WTC11 (cell line): ENCODE measurements around the gene SMIM5. TPM values are rescaled to one million over a fixed set of nuclear protein-coding genes. Genes with fewer than 3 reads are reported as not detected.
A peak's percentile ranks its signal among the peaks of the same experiment; 100 is the strongest.

ENCODE experiments used
- ATAC-seq: fragments of 200-7000 bp; cut with Tn5 transposase; 2 replicates; pipeline ENCODE4 v1.10.0; 2021; ENCODE audit warnings: mild to moderate bottlenecking, moderate library complexity
- CTCF ChIA-PET: fragments of 300-600 bp; sonication (Branson Sonifier 250); formaldehyde crosslinking; loops from one replicate; lab custom pipeline; 2021; ENCODE audit warnings: antibody characterized with exemption; lab: Charles Lee
- POLR2A ChIA-PET: fragments of 350-600 bp; sonication (Branson Sonifier 250); formaldehyde crosslinking; loops from one replicate; lab custom pipeline; 2021; ENCODE audit warnings: antibody characterized with exemption; lab: Charles Lee
- DNase-seq: peaks from one replicate; pipeline ENCODE4 v3.0.0; 2021; ENCODE audit warnings: low spot score
- H3K27ac Mint-ChIP-seq: 2 replicates; pipeline ENCODE4 v1.8.0; 2021; ENCODE audit warnings: mixed read lengths
- H3K27me3 Mint-ChIP-seq: 2 replicates; pipeline ENCODE4 v1.8.0; 2021; ENCODE audit warnings: low read depth, mild to moderate bottlenecking, moderate library complexity, mixed read lengths
- H3K36me3 Mint-ChIP-seq: 2 replicates; pipeline ENCODE4 v1.8.0; 2021; ENCODE audit warnings: mixed read lengths
- H3K4me1 Mint-ChIP-seq: 2 replicates; pipeline ENCODE4 v1.8.0; 2022; ENCODE audit warnings: mixed read lengths
- H3K4me3 Mint-ChIP-seq: 2 replicates; pipeline ENCODE4 v1.8.0; 2021; ENCODE audit warnings: mild to moderate bottlenecking, moderate library complexity, mixed read lengths
- H3K9me3 Mint-ChIP-seq: 2 replicates; pipeline ENCODE4 v1.8.0; 2021; ENCODE audit warnings: mixed read lengths
- AR ChIP-seq: fragments of 250-450 bp; sonication (Bioruptor Pico); IDR thresholded peaks from 2 replicates; pipeline ENCODE4 v1.9.0; 2021; ENCODE audit warnings: mild to moderate bottlenecking
- CTCF ChIP-seq: fragments of 200-600 bp; IDR thresholded peaks from 2 replicates; pipeline ENCODE4 v1.8.0; 2022; ENCODE audit warnings: antibody characterized with exemption
- ESRRA ChIP-seq: sonication (generic); formaldehyde crosslinking; IDR thresholded peaks from 2 replicates; pipeline ENCODE4 v1.8.1; 2022; ENCODE audit warnings: mild to moderate bottlenecking, missing genetic modification reagents, borderline replicate concordance
- FOXK1 ChIP-seq: sonication (generic); formaldehyde crosslinking; IDR thresholded peaks from 2 replicates; pipeline ENCODE4 v1.8.0; 2022; ENCODE audit warnings: mild to moderate bottlenecking, moderate library complexity, missing genetic modification reagents
- FOXP1 ChIP-seq: sonication (generic); formaldehyde crosslinking; IDR thresholded peaks from 2 replicates; pipeline ENCODE4 v1.8.0; 2022; ENCODE audit warnings: missing genetic modification reagents, mild to moderate bottlenecking, moderate library complexity, borderline replicate concordance
- GRHL2 ChIP-seq: fragments of 250-450 bp; sonication (Bioruptor Pico); IDR thresholded peaks from 2 replicates; pipeline ENCODE4 v1.8.0; 2022; ENCODE audit warnings: mild to moderate bottlenecking, moderate library complexity; ENCODE audit not compliant: insufficient replicate concordance, severe bottlenecking
- GTF2I ChIP-seq: fragments of 250-450 bp; sonication (Bioruptor Pico); conservative IDR thresholded peaks from 2 replicates; pipeline ENCODE4 v1.4.0; 2021; ENCODE audit warnings: mild to moderate bottlenecking
- JUN ChIP-seq: sonication (generic); formaldehyde crosslinking; IDR thresholded peaks from 2 replicates; pipeline ENCODE4 v1.8.0; 2023; ENCODE audit warnings: mild to moderate bottlenecking, missing genetic modification reagents
- MXD4 ChIP-seq: fragments of 250-450 bp; sonication (Bioruptor Pico); IDR thresholded peaks from 2 replicates; pipeline ENCODE4 v1.8.0; 2021; ENCODE audit warnings: mild to moderate bottlenecking, moderate library complexity, borderline replicate concordance
- ZBTB21 ChIP-seq: sonication (generic); formaldehyde crosslinking; IDR thresholded peaks from 2 replicates; pipeline ENCODE4 v1.8.1; 2023; ENCODE audit warnings: mild to moderate bottlenecking, missing genetic modification reagents, borderline replicate concordance
- ZNF532 ChIP-seq: fragments of 250-450 bp; sonication (Bioruptor Pico); IDR thresholded peaks from 2 replicates; pipeline ENCODE4 v1.9.0; 2021; ENCODE audit warnings: mild to moderate bottlenecking, borderline replicate concordance
- total RNA-seq: library from RNA; stranded (reverse); gene quantifications from 3 replicates; pipeline ENCODE4 v1.2.3, GENCODE V29; 2021
- TF ChIP-seq, protein P1 (sequence below): sonication (generic); formaldehyde crosslinking; IDR thresholded peaks from 2 replicates; pipeline ENCODE4 v1.8.1; 2022; ENCODE audit warnings: mild to moderate bottlenecking, missing genetic modification reagents, moderate library complexity, borderline replicate concordance
- TF ChIP-seq, protein P2 (sequence below): sonication (generic); formaldehyde crosslinking; IDR thresholded peaks from 2 replicates; pipeline ENCODE4 v1.8.1; 2023; ENCODE audit warnings: mild to moderate bottlenecking, missing genetic modification reagents, moderate library complexity

SMIM5 gene
- total RNA-seq, 1 experiment from 2014 or later: not detected

DNA sequence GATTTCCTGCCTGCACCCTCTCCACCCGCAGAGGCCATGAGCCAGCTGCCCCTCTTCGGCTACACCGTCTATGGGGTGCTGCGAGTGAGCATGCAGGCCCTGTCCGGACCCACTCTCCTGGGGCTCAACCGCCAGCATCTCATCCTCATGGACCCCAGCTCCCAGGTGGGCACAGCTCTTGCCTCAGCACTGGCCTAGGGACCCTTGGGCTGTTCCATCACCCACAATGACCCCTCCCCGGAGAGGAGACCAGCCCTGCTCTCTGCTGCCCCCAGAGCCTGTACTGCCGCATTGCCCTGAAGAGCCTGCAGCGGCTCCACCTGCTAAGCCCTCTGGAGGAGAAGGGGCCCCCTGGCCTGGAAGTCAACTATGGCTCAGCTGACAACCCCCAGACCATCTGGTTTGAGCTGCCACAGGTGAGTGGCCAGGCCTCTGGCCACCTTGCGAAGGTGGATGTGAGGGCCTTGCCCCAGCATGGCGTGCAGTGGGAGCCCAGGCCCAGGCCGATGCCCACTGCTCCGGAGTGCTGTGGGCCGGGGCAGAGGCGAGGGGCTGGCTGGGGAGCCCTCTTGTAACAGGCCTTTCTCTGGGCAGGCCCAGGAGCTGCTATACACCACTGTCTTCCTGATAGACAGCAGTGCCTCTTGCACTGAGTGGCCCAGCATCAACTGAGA, 7.3 kb upstream of the SMIM5 start:
- ATAC-seq (peak; percentile 93), DNase-seq (peak; percentile 87)
- ChIA-PET CTCF (interaction anchor here (0.6 to 19.0 kb wide), 31 partner anchors 9 to 229 kb away, joined by 3 to 304 read pairs (median 5); partner anchors contain the start of genes GALK1, RECQL5, SAP30BP and SMIM5), POLR2A (interaction anchor here (0.8 to 1.0 kb wide), 2 partner anchors 27 to 94 kb away, joined by 3 read pairs; no protein-coding TSS in a partner anchor)
- H3K27ac Mint-ChIP-seq: no peak overlapping the region
- no peak overlapping the region for H3K4me3 Mint-ChIP-seq
- H3K4me1 Mint-ChIP-seq: no peaks in the 10 kb centered on the region
- H3K9me3 Mint-ChIP-seq: no peaks in the 10 kb centered on the region
- no peaks in the 10 kb centered on the region for H3K36me3 Mint-ChIP-seq
- TF ChIP-seq FOXK1 (CRISPR knock-in tag) (no peak), CTCF (peak; percentile 90), FOXP1 (CRISPR knock-in tag) (0 out of 2 replicates have a peak, but pooled peaks have one; percentile 57)
- no peaks in the 10 kb centered on the region for H3K27me3 Mint-ChIP-seq

DNA sequence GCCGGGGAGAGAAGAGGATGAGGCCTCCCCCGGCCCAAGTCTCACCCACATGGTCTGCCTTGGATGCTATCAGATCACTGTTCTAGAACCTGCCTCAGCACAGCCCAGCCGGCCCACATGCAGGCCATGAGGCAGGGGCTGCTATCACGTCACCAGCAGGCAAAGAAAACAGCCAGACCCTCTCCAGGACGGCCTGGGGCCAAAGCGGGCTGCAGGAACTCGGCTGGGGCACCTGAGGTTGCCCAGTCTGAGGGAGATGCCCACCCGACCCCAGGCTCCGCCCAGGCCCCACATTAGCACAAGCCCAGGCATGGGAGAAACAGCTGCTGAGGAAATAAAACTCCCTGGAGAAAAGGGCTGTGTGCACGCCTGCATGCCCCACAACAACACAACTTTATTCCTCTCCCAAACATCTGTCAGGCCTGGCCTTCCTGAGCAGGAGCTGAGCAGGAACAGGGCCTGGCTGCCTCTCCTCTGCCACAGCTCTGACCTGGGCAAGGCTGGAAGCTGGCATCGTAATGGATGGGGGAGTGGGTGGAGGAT, 6.7 kb upstream of the SMIM5 start:
- CTCF ChIA-PET: interaction anchor here (0.6 to 19.0 kb wide), 19 partner anchors 9 to 362 kb away, joined by 3 to 304 read pairs (median 7); partner anchors contain the start of genes SMIM5 and WBP2
- Mint-ChIP-seq H3K27ac (no peak overlapping the region), H3K27me3 (no peaks in the 10 kb centered on the region), H3K36me3 (no peaks in the 10 kb centered on the region), H3K4me1 (no peaks in the 10 kb centered on the region), H3K4me3 (no peak overlapping the region), H3K9me3 (no peaks in the 10 kb centered on the region)
- DNase-seq (no peak), ATAC-seq (no peak)
- POLR2A ChIA-PET: interaction anchor here (0.8 to 1.0 kb wide), 2 partner anchors 26 to 94 kb away, joined by 3 read pairs; no protein-coding TSS in a partner anchor
- TF ChIP-seq JUN (CRISPR knock-in tag) (no peak), GTF2I (no peak), AR (CRISPR knock-in tag) (no peak), GRHL2 (CRISPR knock-in tag) (no peak), FOXP1 (CRISPR knock-in tag) (no peak), CTCF (no peak), ESRRA (CRISPR knock-in tag) (no peak), MXD4 (CRISPR knock-in tag) (no peak), ZBTB21 (no peak), ZNF532 (no peak)
- TF ChIP-seq, protein P1, sequence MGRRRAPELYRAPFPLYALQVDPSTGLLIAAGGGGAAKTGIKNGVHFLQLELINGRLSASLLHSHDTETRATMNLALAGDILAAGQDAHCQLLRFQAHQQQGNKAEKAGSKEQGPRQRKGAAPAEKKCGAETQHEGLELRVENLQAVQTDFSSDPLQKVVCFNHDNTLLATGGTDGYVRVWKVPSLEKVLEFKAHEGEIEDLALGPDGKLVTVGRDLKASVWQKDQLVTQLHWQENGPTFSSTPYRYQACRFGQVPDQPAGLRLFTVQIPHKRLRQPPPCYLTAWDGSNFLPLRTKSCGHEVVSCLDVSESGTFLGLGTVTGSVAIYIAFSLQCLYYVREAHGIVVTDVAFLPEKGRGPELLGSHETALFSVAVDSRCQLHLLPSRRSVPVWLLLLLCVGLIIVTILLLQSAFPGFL: no peak
- TF ChIP-seq, protein P2, sequence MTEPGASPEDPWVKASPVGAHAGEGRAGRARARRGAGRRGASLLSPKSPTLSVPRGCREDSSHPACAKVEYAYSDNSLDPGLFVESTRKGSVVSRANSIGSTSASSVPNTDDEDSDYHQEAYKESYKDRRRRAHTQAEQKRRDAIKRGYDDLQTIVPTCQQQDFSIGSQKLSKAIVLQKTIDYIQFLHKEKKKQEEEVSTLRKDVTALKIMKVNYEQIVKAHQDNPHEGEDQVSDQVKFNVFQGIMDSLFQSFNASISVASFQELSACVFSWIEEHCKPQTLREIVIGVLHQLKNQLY (CRISPR knock-in tag): no peak
